ENCODE results near the gene PTPRO.
"Not testable (repeated sequence)": the region's sequence is repeated elsewhere in the genome, so short reads cannot be mapped to it uniquely, and the experiment has no call there.

Gene PTPRO

DNA sequence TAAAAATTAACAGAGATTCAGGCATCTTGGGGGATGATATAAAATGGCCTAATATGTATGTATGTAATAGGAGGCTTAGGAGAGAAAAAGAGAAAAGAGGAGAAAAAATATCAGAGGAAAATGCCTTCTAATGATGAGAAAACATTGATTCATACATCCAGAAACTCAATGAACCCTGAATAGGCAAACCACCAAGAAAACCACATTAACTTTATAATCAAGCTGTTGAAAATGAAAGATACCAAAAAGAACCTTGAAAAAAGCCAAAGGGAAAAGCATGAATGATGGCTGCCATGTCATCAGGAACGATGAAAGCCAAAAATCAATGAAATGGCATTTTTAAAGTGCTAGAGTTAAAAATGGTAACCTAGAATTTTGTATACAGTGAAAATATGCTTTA is 286.6 kb downstream of the PTPRO start:
- no peak for DNase-seq

DNA sequence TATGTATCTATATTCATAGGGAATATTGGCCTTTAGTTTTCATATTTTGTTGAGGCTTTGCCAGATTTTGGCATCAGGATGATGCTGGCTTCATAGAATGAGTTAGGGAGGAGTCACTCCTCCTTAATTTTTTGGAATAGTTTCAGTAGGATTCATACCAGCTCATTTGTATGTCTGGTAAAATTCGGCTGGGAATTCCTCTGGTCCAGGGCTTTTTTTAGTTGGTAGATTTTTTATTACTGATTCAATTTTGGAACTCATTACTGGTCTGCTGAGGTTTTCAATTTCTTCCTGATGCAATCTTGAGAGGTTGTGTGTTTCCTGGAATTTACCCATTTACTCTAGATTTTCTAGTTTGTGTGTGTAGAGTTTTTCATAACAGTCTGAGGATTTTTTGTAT is 291.7 kb downstream of the PTPRO start:
- no peak for DNase-seq

DNA sequence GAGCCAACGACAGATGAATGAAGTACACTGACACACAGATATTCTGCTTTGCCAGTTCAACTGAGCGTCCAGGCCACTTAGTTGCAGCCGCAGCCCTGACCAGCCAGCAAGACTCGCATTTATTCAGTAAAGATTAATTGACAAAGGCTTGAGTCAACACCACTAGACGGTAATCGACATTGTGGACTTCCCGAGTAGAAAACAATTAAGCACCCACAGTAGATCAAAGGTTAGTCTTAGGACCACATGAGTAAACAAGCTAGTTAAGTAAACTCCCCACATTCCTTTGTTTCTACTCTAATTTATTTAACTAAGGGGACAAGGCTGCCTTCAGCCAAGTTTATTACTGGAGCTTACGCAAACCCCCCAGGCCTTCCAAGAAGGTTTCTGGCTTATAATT is 294.2 kb downstream of the PTPRO start:
- DNase-seq: not testable (repeated sequence)

DNA sequence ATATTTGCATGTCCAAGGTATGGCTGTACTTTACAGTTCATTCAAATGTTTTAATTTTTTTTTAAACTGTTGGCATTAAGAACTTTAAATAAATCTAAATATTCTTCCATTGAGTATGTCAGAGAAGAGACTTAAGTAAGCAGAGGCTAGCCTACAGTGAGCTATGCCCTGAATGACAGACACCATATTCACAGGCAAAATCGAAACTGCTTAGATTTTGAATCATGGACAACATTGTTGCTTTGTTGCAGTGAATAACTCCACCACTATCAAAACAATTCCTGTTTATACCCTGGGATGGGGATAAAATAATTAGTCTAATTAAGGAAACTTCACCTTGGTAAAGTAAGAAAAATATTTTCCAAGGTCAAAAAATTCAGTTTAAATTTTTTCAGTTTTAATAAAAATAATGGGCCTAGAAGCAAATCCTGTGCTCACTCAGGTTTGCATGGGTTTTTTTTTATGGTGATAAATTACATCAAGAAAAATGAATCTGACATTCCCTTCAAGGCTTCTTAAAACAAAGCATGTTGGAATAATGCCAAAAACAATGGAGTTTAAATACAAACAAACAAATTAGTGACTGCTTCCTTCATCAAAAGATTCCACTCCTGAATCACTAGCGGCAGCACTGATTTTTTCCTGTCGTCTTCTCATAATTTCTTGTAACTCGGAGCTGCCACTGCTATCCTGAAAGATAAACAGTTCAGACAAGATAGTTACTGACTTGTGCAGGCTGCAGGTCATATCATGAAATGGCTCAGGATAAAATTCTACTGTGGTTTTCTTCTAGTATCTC is 298.6 kb downstream of the PTPRO start:
- DNase-seq: no peak

DNA sequence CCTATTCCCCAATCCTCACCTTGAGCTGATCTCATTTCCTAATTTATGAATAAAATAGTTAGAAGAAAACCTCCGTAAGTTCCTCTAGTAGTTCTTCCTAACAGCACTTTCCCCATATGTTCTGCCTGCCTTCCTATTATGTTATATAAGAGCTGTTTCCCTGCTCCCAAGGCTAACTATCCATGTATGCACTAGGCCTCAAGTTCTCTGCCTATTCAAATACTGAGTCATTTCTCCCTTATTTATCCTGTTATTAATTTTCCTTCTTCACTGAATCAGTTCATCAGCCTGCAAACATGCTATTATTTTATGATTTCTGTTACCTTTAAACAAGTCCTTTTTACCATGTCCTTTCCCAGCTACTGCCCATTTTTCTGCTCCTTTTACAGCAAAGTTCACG is 302.8 kb downstream of the PTPRO start:
- DNase-seq: no peak

DNA sequence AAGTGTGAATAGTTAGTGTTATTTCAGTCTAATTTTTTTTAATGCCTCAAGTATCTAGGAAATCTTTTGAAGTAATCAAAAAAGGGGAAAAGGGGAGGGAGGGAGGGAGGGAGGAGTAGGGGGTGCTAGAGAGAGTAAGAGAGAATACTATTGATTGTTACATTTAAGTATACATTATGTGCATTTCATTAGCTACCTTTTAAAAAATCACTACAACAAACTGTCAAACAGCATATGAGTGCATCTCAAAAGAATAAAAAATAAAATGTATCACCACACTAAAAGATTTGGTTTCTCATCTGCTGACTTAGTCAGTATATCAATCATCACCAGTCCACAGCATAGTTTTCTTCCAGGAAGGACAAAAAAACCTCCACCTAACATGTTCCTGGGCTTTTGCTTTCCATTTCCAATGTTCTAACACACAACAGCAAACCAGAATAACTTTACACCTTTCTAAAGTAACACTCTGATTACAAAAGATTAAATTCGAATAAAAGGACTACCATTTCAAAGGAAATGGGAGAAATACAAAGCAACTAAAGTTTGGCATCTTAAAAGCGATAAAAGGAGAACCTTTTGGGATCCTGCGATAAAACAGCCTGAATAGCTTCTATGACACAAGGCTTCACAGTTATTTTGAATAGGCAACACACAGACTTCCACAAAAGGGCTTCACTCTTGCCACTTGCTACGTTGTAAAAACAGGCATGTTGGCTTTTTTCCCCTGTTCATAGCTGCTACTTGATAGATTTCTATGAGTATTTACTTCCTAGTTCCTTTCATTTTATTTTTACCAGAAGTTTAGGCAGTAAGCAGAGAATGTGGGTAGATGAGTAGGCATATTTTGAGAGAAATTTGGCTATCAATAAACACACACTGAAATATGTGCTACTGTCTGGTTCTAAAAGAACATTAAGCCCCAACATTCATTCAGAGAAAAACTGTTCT is 306.0 kb downstream of the PTPRO start:
- no peak for DNase-seq

DNA sequence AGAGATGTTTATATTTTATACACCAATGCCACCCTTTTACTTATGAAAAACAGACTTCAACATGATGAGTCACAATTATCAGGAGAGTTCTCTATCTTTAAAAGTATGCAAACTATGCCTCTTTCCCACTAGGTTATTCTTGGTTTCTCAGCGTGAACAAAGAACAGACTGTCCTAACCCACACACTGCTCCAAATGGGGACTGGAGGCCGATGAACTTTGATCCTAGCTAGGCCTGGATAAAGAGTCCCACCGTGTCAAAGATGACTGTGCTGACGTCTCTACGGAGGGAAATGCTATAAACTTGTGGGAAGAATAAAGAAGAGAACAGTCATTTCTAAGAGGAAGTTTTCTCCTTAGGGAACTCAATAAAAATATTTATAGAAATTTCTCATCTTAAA is 306.8 kb downstream of the PTPRO start:
- peak; percentile 21 for DNase-seq

DNA sequence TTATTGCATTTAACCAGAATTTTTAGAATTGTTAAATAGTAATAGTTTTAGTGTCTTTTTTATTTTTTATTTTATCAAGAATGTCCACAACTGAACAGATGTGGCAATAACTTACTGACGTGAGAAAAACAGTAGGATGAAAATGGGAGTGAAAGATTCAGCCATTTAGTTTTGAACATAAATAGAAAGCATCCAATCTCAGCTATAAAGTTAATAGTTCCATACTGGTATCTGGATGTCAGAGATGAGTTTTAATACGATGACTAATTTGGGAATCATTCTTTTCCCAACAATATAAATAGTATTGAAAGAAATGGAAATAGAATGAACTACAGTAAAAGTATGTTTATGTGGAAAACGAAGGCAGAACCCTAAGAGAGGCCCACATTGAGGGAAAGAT is 307.5 kb downstream of the PTPRO start:
- no peak for DNase-seq

DNA sequence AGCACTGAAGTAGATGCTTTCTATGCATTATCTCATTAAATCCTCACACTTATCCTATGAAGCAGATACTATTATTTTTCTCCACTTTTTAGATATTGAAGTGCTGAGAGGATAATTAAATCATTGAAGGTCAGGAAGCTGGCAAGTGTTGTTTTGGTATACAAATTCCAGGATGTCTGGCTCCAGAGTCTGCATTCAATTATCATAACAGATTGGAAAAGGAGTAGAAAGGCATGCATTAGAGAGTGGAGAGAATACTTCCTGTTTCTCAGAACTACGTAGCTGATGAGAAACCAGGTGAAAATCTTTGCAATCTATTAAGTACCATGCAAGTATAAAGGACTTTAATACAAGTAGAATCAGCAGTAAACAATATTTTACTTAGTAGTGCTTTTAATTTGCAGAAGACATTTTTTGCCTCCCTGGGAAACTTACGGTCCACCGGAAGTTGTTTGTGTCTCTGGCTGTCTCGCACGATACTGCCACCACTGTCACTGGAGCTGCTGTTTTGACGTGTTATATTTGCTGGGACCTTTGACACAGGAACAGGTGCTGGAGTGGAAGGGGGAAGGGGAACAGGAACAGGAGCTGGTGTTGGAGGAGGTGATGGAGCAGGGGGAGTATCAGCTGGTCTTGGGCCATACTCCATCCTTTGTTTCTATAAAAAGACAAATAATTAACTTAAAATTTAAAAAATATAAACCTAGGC is 308.9 kb downstream of the PTPRO start:
- DNase-seq: no peak

DNA sequence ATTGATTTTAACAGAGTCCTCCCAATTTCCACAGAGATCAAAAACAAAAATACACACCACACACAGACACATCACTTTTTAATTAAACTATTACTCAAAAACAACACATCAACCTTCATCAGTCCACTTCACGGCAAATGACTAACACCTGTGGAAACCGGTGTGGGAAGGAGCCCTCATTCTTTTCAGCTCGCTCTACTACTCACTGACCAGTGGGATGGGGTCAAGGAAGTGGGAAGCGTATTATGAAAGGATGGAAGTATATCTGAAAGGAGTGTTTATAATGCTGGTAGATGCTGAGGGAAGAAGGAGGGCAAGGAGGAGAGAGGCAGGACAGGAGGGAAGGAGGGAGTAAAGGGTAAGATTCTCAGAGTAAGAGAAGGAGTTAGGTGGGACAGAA is 310.4 kb downstream of the PTPRO start:
- DNase-seq: no peak

DNA sequence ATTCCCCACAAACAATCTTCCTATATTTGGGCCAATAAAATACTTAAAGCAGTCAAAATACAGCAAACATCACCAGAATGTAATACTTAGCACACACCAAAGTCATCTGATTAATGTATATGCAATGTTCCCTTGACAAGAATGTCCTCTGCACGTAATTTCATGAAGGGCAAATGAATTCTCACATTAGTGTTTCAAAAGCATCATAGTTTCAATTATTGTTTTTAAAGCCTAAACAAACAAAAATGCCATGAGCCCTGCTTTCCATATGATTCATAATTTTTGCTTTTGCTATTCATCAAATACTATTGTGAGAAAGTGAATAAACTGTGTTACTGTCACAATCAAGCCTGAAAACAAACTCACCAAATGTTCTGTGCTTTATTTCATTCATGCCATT is 310.9 kb downstream of the PTPRO start:
- DNase-seq: no peak

DNA sequence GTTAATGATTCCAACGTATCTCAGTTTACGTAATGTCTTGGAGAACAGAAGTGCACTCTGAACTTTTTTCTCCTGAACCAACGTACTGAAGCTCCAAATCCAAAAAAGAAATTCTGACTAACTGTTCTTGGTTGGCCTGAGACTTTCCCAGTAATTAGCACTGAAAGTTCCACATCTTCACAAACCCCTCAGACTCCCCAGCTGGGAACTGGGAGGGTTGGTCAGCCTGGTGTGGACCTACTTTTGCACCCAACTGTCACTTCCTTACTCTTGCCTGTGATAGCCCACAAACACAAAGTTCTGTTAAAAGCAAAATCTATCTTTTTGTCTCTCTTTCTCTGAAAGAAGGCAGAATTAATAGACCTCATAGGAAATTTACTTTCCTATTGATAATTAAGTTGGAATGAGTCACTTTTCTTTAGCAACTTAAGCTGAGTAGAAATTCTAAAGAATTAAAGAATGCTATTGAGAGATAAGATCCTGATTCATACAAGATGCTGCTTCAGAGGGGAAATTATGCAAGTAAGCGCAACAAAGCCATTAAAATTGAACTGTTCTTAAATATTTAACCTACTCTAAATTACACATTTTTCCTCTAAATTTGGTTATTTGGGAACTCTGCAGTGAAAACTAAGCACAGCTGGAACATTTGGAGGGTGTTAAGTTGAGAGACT is 311.8 kb downstream of the PTPRO start:
- DNase-seq: no peak

DNA sequence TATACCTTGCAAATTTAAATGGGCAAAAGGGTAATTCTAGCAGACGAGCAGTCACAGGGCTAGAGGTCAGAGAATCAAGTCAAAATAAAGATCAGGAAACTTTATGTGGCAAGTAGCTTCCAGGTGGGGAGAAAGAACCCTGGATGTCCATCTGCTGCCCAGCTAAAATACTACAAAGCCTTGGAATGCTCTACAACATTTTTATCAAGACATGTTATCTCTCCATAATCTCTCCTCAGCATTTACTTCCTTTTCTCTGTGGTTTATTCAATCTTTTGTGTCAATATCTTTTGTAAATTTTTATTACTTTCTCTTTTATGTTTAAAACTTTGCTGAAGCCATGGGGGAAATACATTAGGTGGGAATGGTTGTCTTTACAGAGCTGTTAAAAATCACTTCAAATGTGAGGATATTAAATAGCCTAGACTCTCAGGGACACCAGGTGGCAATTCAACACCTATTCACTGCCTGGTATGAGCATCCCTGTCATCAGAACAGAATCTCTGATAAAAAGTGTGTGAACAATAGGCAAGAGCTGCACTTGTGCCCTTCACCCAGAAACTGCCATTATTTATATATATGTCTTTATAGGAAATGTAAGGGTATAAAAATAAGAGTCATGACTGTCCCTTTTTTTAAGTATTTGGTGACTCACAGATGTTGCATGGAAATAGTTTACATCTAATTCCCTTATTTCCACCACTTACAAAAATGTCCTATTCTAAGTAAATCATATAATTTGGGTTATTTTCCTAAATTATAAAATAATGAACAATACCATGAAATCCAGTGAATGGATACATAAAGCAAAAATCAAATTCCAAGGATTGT is 314.0 kb downstream of the PTPRO start:
- no peak for DNase-seq

DNA sequence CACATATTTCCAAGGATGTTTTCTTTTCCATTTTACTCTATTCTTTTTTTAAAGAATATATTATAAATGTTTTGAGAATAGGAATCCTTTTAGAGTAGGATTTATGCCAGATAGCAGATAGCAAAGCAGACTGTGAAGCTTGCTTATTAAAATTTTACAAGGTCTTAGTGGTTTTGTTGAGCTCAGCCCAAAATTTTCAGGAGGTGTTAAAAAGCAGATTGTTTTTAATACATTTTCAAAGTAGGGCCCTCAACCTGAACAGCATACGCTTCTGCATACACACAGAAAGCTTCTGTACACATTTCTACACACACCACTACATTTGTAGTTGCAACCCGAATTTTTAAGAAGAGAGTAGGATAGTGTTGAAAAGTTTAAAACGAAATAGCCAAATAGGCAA is 315.9 kb downstream of the PTPRO start:
- no peak for DNase-seq

DNA sequence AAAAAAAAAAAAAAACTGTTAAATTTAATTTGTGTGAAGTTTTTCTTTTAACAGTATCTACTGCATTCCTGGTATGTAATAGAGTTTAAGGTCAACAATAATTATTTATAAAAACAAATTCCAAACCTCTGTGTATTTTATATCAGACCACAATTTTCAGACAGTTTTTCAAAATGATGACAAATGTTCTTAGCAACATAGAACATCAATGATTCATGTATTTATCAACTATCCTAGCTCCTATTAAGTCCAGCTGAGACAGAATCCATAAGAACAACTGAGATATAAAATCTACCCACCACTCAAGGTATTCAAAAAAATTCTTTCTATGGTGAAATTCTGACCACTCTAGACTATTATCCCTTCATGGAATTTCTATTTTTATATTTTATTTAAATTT is 322.4 kb downstream of the PTPRO start:
- no peak for DNase-seq

DNA sequence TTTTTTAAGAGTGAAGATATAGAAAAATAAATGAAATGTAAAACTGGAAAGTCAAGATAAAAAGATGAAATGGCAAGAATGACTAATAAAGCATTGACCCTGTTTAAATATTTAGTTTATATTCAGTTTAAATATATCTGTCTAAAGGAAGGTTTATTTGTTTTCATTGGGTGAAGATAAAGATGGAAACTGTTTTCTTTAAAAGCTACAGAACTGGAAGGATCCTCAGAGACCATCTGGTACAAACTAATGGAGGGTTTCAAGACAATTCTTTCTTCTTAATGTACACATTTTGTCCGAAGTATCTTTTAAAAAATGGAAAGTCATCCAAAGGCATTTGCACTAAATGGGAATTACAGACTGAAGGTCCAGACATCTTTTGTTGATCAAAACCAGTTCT is 324.3 kb downstream of the PTPRO start:
- no peak for DNase-seq
